Smooth muscle cell of the pulmonary artery (primary cell): ENCODE data around the gene C5orf47. TPM values are rescaled to one million over a fixed set of nuclear protein-coding genes. Genes with fewer than 3 reads are reported as not detected.

Experiments
- total RNA-seq: library from RNA; depleted of rRNA; stranded (reverse); fragments of >200 nt; gene quantifications from 2 replicates; pipeline ENCODE4 v1.2.3, GENCODE V29; 2014

C5orf47 gene, protein sequence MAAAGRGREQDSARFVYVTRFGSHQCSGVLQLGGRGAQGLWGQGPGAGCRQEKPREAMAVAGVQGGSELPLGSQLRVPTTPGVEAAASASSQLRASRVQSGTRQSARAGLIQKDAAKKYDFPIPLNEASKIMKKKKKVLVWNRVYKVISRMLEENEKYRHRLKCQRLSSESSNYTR
- total RNA-seq: not detected in 2 replicates

DNA sequence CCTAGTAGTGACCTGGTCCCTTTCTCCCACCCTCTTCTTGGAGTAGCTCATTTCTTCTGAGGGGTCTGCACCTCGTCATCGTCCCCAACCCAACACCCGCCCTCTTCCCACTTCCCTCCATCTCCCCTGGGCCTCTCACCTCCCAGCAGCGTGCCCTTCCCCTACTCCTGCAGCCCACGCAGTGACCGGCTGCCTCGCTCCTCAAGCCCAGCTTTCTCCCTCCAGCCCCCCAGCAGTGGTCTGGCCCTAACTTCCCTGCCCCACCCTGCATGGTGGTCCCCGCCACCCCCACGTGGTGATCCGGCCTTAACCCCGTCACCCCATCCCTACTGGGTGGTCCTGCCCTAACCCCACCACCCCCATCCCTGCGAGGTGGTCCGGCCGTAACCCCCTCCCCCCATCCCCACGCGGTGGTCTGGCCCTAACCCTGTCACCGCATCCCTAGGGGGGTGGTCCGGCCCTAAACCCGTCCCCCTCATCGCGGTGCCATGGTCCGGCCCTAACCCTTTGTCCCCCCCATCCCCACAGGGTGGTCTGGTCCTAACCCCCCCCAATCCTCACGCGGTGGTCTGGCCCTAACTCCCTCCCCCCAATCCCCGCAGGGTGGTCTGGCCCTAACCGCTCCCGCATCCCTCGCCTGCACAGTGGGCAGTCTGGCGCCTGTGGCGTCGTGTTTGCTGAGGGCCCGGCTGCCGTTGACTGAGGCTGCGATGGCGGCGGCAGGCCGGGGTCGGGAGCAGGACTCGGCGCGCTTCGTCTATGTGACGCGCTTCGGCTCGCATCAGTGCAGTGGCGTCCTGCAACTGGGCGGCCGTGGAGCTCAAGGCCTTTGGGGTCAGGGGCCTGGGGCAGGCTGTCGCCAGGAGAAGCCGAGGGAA, at the start of gene C5orf47:
Gene C5orf47, plus strand, starts transcription at position 617 of the 878 bp plus-strand sequence. Its CDS starts 94 bp downstream, at position 711.

DNA sequence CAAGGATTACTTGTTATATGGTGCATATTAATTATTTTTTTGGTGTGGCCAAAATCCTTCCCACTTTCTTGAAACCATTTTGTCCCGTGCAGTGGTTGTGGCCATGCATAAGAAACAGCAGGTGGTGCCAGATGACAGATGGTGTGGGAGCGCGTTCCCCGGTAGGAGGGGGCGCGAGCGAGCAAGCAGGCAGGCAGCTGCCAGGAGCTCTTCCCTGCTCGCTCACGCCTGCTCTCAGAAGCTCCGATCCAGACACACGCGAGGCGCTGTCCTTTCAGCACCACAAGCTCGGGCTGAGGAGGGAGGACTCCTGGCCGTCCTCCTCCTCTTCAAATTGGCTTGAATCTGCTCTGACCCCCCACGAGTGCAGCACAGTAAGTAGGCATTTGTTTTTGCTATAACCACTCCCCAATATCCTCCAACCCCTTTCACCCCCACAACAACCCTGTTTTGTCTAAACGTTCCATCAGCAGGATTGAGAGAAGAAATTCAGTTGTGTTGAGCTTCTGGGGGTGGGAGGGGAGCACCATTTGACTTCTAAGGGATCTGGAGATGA, 56.6 kb downstream of the C5orf47 start, which contains the start of gene NSG2:
Gene NSG2, plus strand, starts transcription at position 237 of the 556 bp plus-strand sequence. CDS start 1,050 bp downstream, outside the sequence.

Other genes starting within 250 kb of the C5orf47 start
- gene CPEB4, start 100.8 kb upstream of the C5orf47 start, total RNA-seq: 30.1 and 39.9 TPM in 2 replicates
- not detected in 2 replicates for gene NSG2, start 56.5 kb downstream of the C5orf47 start, total RNA-seq